ENCODE data around the gene SLC5A2.

DNA sequence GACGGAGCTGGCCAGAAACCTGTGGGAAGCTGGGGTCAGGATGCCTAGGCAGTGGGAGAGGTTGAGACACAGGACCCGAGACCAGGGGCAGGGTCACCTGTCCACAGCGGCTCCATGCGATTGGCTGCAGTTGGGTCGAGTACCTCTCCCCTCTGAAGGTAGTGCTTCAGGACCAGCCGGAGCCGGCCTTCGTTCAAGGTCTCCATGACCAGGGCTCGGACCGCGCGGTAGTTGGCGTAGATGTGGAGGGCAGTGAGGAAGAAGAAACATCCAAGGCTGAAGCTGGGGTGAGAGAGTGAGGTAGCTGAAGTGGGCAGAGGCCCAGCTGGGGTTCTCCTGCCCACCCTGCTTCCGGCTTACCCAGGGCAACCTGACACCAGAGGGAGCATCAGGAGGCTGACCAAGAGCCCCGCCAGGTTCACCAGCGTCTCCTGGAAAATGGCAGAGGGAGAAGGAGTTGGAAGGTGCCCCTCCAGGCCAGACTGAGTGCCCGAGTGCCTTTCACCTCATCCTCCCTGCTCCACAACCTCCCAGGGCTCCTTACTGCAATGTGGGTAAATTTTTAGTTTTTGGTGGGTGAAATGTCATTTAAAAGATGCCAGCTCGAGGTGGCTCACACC lies 10.7 kb downstream of the SLC5A2 start:
- TF ChIP-seq, protein P1, sequence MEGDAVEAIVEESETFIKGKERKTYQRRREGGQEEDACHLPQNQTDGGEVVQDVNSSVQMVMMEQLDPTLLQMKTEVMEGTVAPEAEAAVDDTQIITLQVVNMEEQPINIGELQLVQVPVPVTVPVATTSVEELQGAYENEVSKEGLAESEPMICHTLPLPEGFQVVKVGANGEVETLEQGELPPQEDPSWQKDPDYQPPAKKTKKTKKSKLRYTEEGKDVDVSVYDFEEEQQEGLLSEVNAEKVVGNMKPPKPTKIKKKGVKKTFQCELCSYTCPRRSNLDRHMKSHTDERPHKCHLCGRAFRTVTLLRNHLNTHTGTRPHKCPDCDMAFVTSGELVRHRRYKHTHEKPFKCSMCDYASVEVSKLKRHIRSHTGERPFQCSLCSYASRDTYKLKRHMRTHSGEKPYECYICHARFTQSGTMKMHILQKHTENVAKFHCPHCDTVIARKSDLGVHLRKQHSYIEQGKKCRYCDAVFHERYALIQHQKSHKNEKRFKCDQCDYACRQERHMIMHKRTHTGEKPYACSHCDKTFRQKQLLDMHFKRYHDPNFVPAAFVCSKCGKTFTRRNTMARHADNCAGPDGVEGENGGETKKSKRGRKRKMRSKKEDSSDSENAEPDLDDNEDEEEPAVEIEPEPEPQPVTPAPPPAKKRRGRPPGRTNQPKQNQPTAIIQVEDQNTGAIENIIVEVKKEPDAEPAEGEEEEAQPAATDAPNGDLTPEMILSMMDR (IDR thresholded peaks at IDR 0.05; ENCODE audit: low read depth, low read length): no peak
- no peak for TF ChIP-seq EZH2phosphoT487 (IDR thresholded peaks at IDR 0.05; ENCODE audit: low read depth)
